HEK293 (cell line): ENCODE measurements around the gene DNAJB6.

Source experiments
- CTCF ChIA-PET: fragments of 350-600 bp; formaldehyde crosslinking; extraction: SDS; loops from one replicate; lab custom pipeline; 2021; ENCODE audit warnings: antibody characterized with exemption; lab: Yijun Ruan, JAX
- POLR2A ChIA-PET: fragments of 300-600 bp; formaldehyde crosslinking; extraction: SDS; loops from one replicate; lab custom pipeline; 2020; ENCODE audit warnings: antibody characterized with exemption, inconsistent platforms; lab: Yijun Ruan, JAX
- H3K27ac ChIP-seq: fragments of 200-500 bp; sonication (Bioruptor generic); 2 replicates; pipeline ENCODE4 v1.5.1; 2014; ENCODE audit warnings: low read depth, low read length, control low read depth, inconsistent platforms; ENCODE audit errors: extremely low read depth
- H3K36me3 ChIP-seq, 2 experiments: fragments of 200-500 bp in 1 of 2; sonication (Bioruptor generic) in 1 of 2; 1 replicate in 1 of 2; 2 replicates in 1 of 2; pipeline ENCODE4 v1.5.1; 2014 to 2017; ENCODE audit warnings: inconsistent platforms in 2 of 2, low read length in 2 of 2; ENCODE audit not compliant: control insufficient read depth in 2 of 2, insufficient read depth in 1 of 2
- H3K4me1 ChIP-seq: fragments of 200-500 bp; sonication (Bioruptor generic); 2 replicates; pipeline ENCODE4 v1.5.1; 2014; ENCODE audit warnings: mild to moderate bottlenecking, low read length, inconsistent platforms; ENCODE audit not compliant: control insufficient read depth, insufficient read depth
- H3K4me3 ChIP-seq: 2 replicates; pipeline ENCODE4 v1.5.1; 2011; ENCODE audit warnings: low read depth, mild to moderate bottlenecking, control low read depth, low read length, moderate library complexity
- H3K9me3 ChIP-seq: fragments of 200-500 bp; sonication (Bioruptor generic); 2 replicates; pipeline ENCODE4 v1.5.1; 2014; ENCODE audit warnings: low read depth, low read length, inconsistent platforms; ENCODE audit not compliant: control insufficient read depth, insufficient read depth
- GLI2 ChIP-seq: fragments of 450-650 bp; formaldehyde crosslinking; IDR thresholded peaks from 2 replicates; pipeline ENCODE4; 2017; ENCODE audit warnings: missing biosample characterization, missing genetic modification characterization, low read depth, borderline replicate concordance
- KLF17 ChIP-seq: fragments of 450-650 bp; formaldehyde crosslinking; IDR thresholded peaks from 2 replicates; pipeline ENCODE4 v1.5.1; 2016; ENCODE audit warnings: missing biosample characterization, missing genetic modification characterization
- PRDM10 ChIP-seq: fragments of 450-650 bp; formaldehyde crosslinking; IDR thresholded peaks from 2 replicates; pipeline ENCODE4 v1.5.1; 2016; ENCODE audit warnings: missing biosample characterization, missing genetic modification characterization
- SALL2 ChIP-seq: fragments of 450-650 bp; formaldehyde crosslinking; IDR thresholded peaks from 2 replicates; pipeline ENCODE4 v1.5.0; 2017; ENCODE audit warnings: missing biosample characterization, mild to moderate bottlenecking, missing genetic modification characterization, borderline replicate concordance
- TCF7L2 ChIP-seq: IDR thresholded peaks from 2 replicates; pipeline ENCODE4 v1.6.1; 2011; ENCODE audit warnings: low read depth, mild to moderate bottlenecking, inconsistent platforms, low read length, moderate library complexity, borderline replicate concordance
- ZBTB48 ChIP-seq: fragments of 450-650 bp; formaldehyde crosslinking; IDR thresholded peaks from 2 replicates; pipeline ENCODE4 v1.5.1; 2016; ENCODE audit warnings: missing biosample characterization, missing genetic modification characterization
- ZBTB49 ChIP-seq: fragments of 450-650 bp; formaldehyde crosslinking; IDR thresholded peaks from 2 replicates; pipeline ENCODE4 v1.5.1; 2016; ENCODE audit warnings: missing biosample characterization, missing genetic modification characterization, low read depth
- ZBTB6 ChIP-seq: fragments of 450-650 bp; formaldehyde crosslinking; IDR thresholded peaks from 2 replicates; pipeline ENCODE4 v1.5.1; 2017; ENCODE audit warnings: missing biosample characterization, missing genetic modification characterization
- ZBTB7A ChIP-seq: fragments of 450-650 bp; formaldehyde crosslinking; IDR thresholded peaks from 2 replicates; pipeline ENCODE4 v1.5.1; 2016; ENCODE audit warnings: low read depth, missing biosample characterization, missing genetic modification characterization
- ZBTB8A ChIP-seq: fragments of 450-650 bp; formaldehyde crosslinking; IDR thresholded peaks from 2 replicates; pipeline ENCODE4 v1.5.1; 2016; ENCODE audit warnings: missing biosample characterization, missing genetic modification characterization
- ZNF112 ChIP-seq: fragments of 450-650 bp; formaldehyde crosslinking; IDR thresholded peaks from 2 replicates; pipeline ENCODE4 v1.5.0; 2017; ENCODE audit warnings: missing biosample characterization, missing genetic modification characterization
- ZNF133 ChIP-seq: fragments of 450-650 bp; formaldehyde crosslinking; IDR thresholded peaks from 2 replicates; pipeline ENCODE4 v1.5.1; 2016; ENCODE audit warnings: missing biosample characterization, missing genetic modification characterization
- ZNF138 ChIP-seq: fragments of 450-650 bp; formaldehyde crosslinking; IDR thresholded peaks from 2 replicates; pipeline ENCODE4 v1.5.1; 2016; ENCODE audit warnings: missing biosample characterization, missing genetic modification characterization, borderline replicate concordance
- ZNF140 ChIP-seq: fragments of 450-650 bp; formaldehyde crosslinking; IDR thresholded peaks from 2 replicates; pipeline ENCODE4 v1.5.1; 2016; ENCODE audit warnings: missing biosample characterization, missing genetic modification characterization
- ZNF155 ChIP-seq: fragments of 450-650 bp; formaldehyde crosslinking; IDR thresholded peaks from 2 replicates; pipeline ENCODE4 v1.5.1; 2016; ENCODE audit warnings: missing biosample characterization, missing genetic modification characterization
- ZNF175 ChIP-seq: fragments of 450-650 bp; formaldehyde crosslinking; IDR thresholded peaks from 2 replicates; pipeline ENCODE4 v1.5.1; 2016; ENCODE audit warnings: missing biosample characterization, missing genetic modification characterization
- ZNF223 ChIP-seq: fragments of 450-650 bp; formaldehyde crosslinking; IDR thresholded peaks from 2 replicates; pipeline ENCODE4 v1.5.1; 2016; ENCODE audit warnings: missing biosample characterization, missing genetic modification characterization
- ZNF302 ChIP-seq: fragments of 450-650 bp; formaldehyde crosslinking; IDR thresholded peaks from 2 replicates; pipeline ENCODE4 v1.5.1; 2016; ENCODE audit warnings: missing biosample characterization, missing genetic modification characterization, low read depth
- ZNF513 ChIP-seq: fragments of 450-650 bp; IDR thresholded peaks from 2 replicates; pipeline ENCODE4 v1.5.1; 2018; ENCODE audit warnings: missing biosample characterization, missing genetic modification characterization
- ZNF596 ChIP-seq: fragments of 450-650 bp; IDR thresholded peaks from 2 replicates; pipeline ENCODE4 v1.5.0; 2018; ENCODE audit warnings: missing biosample characterization, mild to moderate bottlenecking, missing genetic modification characterization, moderate library complexity
- ZNF610 ChIP-seq: fragments of 450-650 bp; formaldehyde crosslinking; IDR thresholded peaks from 2 replicates; pipeline ENCODE4 v1.5.1; 2016; ENCODE audit warnings: missing biosample characterization, missing genetic modification characterization, borderline replicate concordance
- ZNF626 ChIP-seq: fragments of 450-650 bp; sonication (Bioruptor Pico); formaldehyde crosslinking; IDR thresholded peaks from 2 replicates; pipeline ENCODE4 v1.5.1; 2018; ENCODE audit warnings: missing biosample characterization, missing genetic modification characterization, inconsistent platforms
- ZNF76 ChIP-seq: fragments of 450-650 bp; formaldehyde crosslinking; IDR thresholded peaks from 2 replicates; pipeline ENCODE4; 2016; ENCODE audit warnings: low read depth, missing biosample characterization, missing genetic modification characterization, borderline replicate concordance
- ZSCAN30 ChIP-seq: fragments of 450-650 bp; IDR thresholded peaks from 2 replicates; pipeline ENCODE4 v1.5.1; 2018; ENCODE audit warnings: missing biosample characterization, mild to moderate bottlenecking, missing genetic modification characterization, moderate library complexity

DNAJB6 gene

GRCh38 chr7:157440346-157441022 is 103.7 kb downstream of the DNAJB6 start:
- ChIA-PET CTCF (no interaction called here), POLR2A (no interaction called here)
- H3K4me3 ChIP-seq: no peak overlapping the region
- H3K4me1 ChIP-seq: no peaks in the 10 kb centered on the region
- no peak overlapping the region for H3K27ac ChIP-seq
- no peaks in the 10 kb centered on the region for H3K9me3 ChIP-seq
- TF ChIP-seq ZNF133 (tag by site-specific recombination): no peak
- TF ChIP-seq ZNF76: no peak
- no peak for TF ChIP-seq ZBTB8A
- no peak for TF ChIP-seq ZSCAN30 (tag by site-specific recombination)
- TF ChIP-seq ZBTB49 (tag by site-specific recombination): no peak
- TF ChIP-seq ZNF223 (tag by site-specific recombination): no peak
- TF ChIP-seq ZNF140: no peak
- H3K36me3 ChIP-seq: no peaks in the 10 kb centered on the region

GRCh38 chr7:157441023-157441399 is 104.2 kb downstream of the DNAJB6 start:
- POLR2A ChIA-PET: no interaction called here
- CTCF ChIA-PET: no interaction called here
- Histone ChIP-seq H3K9me3 (no peaks in the 10 kb centered on the region), H3K36me3 (no peaks in the 10 kb centered on the region), H3K27ac (no peak overlapping the region), H3K4me3 (no peak overlapping the region), H3K4me1 (no peaks in the 10 kb centered on the region)
- TF ChIP-seq ZNF140 (no peak), TCF7L2 (no peak), ZNF610 (tag by site-specific recombination) (no peak), ZNF175 (tag by site-specific recombination) (no peak), ZNF513 (no peak), SALL2 (no peak), PRDM10 (tag by site-specific recombination) (no peak), ZBTB48 (no peak)

GRCh38 chr7:157442456-157442855 is 105.7 kb downstream of the DNAJB6 start:
- Histone ChIP-seq H3K27ac (no peak overlapping the region), H3K9me3 (no peaks in the 10 kb centered on the region), H3K4me1 (no peaks in the 10 kb centered on the region), H3K4me3 (no peak overlapping the region), H3K36me3 (no peaks in the 10 kb centered on the region)
- CTCF ChIA-PET: no interaction called here
- POLR2A ChIA-PET: no interaction called here
- TF ChIP-seq ZBTB7A (tag by site-specific recombination) (no peak), ZNF112 (tag by site-specific recombination) (no peak), ZNF138 (tag by site-specific recombination) (no peak), ZNF302 (tag by site-specific recombination) (no peak), KLF17 (tag by site-specific recombination) (no peak), ZNF626 (no peak), ZBTB6 (no peak), ZNF223 (tag by site-specific recombination) (no peak), ZNF596 (tag by site-specific recombination) (no peak), ZNF155 (tag by site-specific recombination) (no peak), GLI2 (tag by site-specific recombination) (no peak)
